Endometrial microvascular endothelial cells (primary cell): ENCODE measurements around the gene FLNB. TPM values are rescaled to one million over a fixed set of nuclear protein-coding genes. Genes with fewer than 3 reads are reported as not detected.

Experiments used
- in situ Hi-C: cut with HindIII; loops from 2 replicates; pipeline ENCODE4 v1.10.0; 2017; ENCODE audit warnings: low sequenced_read_pairs, low pct_unique_long_range_greater_than_20kb; ENCODE audit errors: inconsistent ontology term
- total RNA-seq: library from RNA; depleted of rRNA; stranded (reverse); fragments of >200 nt; gene quantifications from one replicate; pipeline ENCODE4 v1.2.3, GENCODE V29; 2015; ENCODE audit errors: inconsistent ontology term

Gene FLNB
- total RNA-seq, 1 donor from 2014 or later = 503 TPM

DNA sequence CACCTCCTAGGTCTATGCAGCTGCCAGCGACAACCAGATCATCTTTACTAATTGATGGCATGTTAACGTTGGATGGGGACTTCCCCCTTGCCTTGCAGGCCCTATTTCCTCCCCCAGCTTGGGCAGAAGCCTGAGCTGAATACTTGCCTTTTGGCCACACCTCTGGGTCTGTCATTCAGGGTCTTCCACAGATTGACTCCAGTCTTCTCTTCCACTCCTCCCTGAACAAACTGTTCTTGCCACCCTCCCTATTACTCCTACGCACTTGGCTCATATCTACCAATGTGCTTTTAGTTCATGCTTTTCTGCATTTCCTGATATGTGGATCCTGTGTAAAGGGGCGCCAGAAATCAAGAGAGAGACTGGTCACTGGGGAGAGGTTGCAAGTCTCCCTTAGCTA lies 129.1 kb downstream of the FLNB start:
- in situ Hi-C loops = no loop called here

GRCh38 chr3:58141766-58142345 lies 133.6 kb downstream of the FLNB start:
- in situ Hi-C loops = no loop called here

- in situ Hi-C loops = no loop called here
Observed at GRCh38 chr3:58143417-58144055, 135.3 kb downstream of the FLNB start.

DNA sequence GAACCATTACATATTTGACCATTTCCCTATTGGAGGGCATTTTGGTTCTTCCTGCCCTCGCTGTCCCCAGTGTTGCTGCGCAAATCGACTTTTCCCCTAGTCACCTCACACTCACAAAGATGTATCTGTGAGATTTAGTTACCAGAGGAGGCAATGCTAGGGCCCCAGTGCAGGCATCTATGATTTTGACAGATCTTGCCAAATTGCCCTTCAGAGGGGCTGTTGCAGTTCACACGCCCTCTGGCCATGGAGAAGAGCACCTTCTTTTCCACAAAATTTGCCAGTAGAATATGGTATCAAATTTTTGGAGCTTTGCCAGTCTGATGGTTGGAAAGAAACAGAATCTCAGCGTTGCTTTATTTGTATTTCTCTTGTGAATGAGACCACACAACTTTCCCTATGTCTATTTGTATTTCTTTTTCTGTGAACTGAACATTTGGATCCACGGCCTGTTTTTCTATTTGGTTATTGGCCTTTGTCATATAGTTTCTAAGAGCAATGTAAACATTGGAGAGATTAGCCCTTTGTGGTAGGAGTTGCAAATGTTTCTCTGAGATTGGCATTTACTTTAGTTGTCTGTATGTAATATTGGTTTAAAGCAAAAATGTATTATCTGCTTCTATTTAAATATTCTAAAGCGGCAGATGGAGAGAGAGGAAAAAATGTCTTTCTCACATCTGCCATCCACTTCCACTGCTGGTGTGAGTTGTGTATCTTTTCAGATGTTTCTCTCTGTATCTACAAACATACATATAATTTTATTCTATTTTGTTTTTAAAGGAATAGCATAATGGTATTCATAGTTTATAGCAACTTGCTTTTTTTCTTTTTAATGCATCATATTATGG lies 136.5 kb downstream of the FLNB start:
- in situ Hi-C loops = no loop called here

GRCh38 chr3:58148049-58148448 lies 139.8 kb downstream of the FLNB start:
- in situ Hi-C loops = no loop called here

DNA sequence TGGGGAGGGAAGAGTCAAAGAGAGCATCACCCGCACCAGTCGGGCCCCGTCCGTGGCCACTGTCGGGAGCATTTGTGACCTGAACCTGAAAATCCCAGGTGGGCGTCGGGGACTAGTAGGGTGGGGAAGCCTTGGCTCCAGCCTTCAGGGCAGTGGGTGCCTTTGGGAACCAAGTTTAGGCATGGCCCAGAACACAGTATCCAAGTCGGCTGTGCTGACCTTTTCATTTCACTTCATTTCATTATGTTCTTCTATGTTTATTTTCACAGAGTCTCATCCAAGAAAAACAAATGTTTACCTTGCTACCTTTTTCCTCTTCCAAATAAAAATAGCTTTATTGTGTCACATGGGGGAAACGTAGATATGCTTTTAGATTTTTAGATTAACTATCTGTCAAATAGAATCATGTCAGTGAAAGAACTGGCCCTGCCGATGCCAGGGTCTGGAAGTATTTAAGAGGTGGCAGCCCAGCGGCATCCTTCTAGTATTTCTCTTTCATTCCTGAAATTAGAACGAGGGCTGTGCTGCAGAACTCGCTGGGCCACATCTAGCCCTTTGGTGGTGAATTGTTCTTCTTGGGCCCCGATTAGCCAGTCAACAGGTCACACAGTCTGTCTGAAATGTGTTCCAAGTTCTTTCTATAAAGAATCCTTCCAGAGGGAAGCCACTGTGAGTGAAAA lies 142.0 kb downstream of the FLNB start:
- in situ Hi-C loops = no loop called here

GRCh38 chr3:58150810-58151199 lies 142.6 kb downstream of the FLNB start:
- in situ Hi-C loops = no loop called here

- in situ Hi-C loops = no loop called here
Observed at GRCh38 chr3:58151637-58152036, 143.4 kb downstream of the FLNB start.

DNA sequence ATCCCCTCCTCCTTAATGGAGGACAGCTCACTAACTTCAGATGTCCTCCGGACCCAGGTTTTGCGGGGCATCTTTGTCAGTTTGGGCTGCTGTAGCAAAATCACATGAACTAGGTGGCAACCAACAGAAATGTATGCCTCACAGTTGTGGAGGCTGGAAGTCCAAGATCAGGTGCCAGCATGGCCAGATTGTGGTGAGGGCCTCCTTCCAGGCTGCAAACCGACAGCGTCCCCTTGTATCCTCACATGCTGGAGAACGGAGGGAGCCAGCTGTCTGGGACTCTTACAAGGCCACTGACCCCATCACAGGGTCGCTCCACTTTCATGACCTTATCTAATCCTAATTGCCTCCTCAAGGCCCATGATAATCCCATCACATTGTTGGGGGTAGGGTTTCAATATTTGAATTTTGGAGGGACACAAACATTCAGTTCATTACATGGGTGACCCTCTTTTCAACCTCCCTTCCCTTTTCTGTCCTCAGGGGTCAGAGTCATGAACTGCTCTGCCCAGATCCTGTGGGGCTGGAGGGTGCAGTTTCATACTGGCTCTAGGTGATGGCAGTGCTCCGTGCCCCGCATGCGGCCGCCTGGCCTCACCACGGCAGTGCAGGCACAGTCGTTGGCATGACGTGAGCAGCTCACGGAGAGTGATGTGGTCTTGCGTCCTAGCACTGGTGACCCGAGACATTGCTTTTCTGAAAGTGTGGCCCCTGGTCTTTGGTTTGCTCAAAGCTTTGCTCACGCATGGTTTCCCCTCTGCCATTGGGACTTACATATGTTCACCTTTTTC lies 144.2 kb downstream of the FLNB start:
- in situ Hi-C loops = no loop called here

- in situ Hi-C loops = no loop called here
Observed at GRCh38 chr3:58153371-58153770, 145.1 kb downstream of the FLNB start.

DNA sequence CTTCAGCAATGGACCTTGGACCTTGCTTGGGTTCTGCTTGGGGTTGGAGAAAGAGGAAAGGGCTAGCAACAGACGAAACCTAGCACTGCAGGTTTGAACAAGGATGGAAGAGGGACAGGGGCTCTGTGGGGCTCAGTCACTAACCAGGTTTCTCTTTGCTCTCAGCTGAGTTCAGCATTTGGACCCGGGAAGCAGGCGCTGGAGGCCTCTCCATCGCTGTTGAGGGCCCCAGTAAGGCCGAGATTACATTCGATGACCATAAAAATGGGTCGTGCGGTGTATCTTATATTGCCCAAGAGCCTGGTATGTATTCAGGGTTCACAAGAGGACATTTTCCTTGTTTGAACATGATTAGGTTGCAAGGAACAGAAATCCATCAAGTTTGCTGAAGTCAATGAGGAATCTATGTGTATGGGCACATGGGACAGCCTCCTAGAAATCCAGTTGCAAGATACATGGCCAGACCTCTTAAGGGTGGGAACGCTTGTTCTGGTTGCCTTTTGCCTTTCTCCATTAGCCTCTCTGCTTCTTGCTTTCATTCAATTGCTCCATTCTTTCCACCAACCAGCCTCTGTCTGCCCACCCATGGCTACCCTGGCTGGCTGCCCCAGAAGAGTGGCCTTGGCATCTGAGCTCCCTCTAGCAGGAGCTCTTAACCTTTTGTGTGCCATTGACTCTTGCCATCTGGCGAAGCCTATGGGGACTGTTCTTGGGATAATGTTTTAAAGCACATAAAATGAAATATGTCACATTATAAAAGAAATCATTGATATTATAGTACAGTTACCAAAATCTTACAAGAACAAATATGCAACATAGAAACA lies 146.6 kb downstream of the FLNB start:
- in situ Hi-C loops = no loop called here

DNA sequence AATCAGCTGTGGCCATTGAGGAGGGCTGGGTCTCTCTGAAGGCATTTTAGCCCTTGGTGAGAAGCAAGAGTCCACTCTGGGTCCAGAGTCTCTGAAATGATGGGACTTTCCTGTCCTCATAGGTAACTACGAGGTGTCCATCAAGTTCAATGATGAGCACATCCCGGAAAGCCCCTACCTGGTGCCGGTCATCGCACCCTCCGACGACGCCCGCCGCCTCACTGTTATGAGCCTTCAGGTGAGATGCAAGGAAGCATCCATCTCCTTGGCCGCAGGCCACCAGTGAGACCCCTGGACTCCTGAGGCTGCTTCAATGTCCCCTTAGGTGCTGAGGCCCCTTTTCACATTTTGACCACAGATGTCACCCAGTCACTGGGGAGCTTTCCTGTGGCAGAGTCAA lies 147.6 kb downstream of the FLNB start:
- in situ Hi-C loops = no loop called here

- in situ Hi-C loops = no loop called here
Observed at GRCh38 chr3:58157700-58158099, 149.5 kb downstream of the FLNB start.

- in situ Hi-C loops = no loop called here
Observed at GRCh38 chr3:58158442-58159153, 150.4 kb downstream of the FLNB start.

GRCh38 chr3:58160399-58160798 lies 152.2 kb downstream of the FLNB start:
- in situ Hi-C loops = no loop called here

DNA sequence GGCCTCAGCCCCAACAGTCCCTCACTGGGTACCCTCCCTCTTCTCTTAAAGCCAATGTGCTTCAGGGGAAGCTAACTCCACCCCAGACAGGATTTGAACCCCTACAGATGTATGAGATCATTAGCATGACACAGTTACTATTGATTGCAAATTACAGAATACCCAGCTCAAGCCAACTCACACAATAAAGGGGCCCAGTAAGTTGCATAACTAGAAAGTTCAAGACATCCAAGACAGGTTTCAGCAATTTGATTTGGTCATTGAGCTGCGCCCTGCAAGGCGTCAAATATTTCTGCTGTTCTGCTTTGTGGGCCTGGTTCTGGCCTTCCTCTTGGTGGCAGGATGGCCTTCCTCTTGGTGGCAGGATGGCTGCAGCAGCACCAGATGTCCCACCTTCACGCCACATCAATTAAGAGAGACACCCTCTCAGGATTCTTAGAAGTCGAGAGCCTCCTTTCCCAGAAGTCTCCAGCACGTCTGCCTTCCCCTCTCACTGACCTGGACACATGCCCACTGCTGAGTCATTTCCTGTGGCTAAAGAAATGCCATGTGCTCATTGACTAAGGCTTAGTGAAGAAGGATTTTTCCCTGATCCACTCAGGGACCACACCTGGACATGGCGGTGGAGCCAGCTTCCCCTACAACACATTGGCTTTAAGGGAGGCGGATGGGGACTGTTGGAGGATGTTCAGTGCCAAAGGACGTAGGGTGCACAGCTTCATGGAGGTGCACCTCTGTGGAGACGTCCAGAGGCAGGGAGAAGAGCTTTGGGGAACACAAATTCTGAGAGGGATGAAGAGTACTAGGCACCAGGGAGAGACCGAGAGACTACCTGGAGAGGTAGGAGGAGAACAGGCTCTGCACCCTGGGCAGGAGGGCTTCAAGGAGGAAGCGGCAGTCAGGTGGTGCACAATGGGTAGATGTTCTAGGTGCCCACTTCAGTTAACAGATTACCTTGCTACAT lies 153.5 kb downstream of the FLNB start:
- in situ Hi-C loops = no loop called here
